GM18861 (cell line): Measurements from ENCODE around the gene JADE3.

Experiments used
- ATAC-seq: cut with Tn5 transposase; IDR thresholded peaks from one replicate; pipeline ENCODE4 v1.9.1; 2021; ENCODE audit not compliant: unreplicated experiment

The JADE3 gene

DNA sequence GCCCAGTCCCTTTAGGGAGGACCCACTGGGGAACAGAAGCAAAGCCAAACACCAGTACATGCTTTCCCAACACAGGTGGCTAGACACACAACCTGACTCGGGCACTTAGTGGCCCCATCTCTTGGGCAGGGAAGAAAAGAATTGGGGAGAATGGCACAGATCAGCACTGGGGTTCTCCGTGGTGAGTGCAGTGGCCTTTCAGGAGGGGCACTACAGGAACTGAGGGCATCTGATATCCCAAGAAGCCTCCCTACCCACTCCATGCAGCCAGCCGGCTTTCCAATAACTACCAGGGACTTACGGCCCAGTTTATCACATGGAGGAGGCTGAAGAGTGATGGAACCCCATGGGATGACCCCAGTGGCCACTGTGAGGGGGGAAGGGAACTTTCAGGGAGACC lies 189.0 kb downstream of the JADE3 start:
- ATAC-seq: no peak
